ENCODE measurements around the gene LGALS3BP.

LGALS3BP gene

GRCh38 chr17:78981010-78981888, 1.5 kb upstream of the LGALS3BP start:
- no peak for DNase-seq

DNA sequence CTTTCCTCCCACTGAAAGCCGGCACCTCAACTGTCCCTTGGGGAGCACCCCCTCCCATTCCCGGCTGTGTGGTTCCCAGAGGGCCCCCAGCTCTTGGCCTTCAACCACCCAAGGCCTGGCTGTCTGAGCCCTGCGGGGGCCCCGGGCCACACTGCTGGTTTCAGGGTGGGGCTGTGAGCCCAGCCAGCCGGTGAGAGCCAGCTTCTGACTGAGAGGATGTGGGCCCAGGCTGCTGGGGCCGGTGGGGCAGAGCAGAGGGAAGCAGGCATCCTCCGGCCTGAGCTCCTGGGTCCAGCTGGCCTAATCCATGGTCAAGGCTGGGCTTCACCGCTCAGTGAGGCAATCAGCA, 875 bp upstream of the LGALS3BP start:
- no peak for DNase-seq

DNA sequence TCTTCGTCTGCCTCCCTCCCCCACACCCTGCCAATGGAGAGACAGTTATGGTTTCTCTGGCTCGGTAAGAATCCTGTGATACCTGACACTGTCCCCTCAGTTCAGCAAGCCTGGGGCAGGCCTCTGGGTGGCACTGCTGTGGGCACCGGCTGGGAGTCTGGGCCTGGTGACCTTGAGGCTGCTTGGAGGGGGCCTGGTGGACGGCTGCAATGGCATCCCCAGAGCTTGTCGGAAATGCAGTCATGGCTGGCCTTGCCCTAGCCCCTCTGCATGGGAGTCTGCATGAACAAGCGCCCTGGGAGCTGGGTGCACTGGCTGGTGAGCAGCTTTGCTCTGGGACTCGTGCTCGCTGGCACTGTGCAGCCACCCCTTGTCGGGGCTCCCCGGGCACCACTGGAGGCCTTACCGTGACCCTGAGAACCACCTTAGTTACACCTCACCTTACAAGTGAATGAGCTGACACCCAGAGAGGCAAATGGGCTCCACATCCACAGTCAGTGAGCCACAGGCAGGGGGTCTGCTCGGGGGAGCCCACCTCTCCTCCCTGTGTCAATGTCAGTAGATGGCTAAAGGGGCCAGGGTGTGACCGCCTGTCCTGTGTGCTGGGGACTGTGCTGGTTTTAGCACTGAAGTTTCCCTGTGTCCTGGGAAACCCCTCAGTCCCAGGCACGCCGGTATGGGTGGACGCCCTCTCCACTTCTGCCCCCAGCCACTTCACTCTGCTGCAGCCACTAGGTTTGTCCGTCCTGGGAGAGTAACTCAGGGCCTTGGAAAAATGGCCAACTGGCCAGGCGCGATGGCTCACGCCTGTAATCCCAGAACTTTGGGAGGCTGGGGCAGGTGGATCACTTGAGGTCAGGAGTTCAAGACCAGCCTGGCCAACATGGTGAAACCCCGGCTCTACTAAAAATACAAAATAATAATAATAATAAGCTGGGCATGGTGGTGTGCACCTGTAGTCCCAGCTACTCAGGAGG, 1.4 kb downstream of the LGALS3BP start:
- no peak for DNase-seq

DNA sequence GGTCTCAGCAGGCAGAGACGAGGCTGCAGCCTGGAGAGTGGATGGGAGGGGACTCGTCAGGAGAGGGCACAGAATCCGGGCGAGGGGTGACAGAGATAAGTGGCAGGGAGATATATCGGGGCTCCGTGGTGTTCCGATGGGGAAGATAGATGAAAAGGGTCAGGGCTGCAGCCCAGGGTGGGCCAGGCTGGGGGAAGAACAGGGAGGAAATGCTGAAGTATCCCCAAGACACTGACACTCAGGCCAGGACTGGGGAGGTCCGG, 2.1 kb downstream of the LGALS3BP start:
- no peak for DNase-seq

DNA sequence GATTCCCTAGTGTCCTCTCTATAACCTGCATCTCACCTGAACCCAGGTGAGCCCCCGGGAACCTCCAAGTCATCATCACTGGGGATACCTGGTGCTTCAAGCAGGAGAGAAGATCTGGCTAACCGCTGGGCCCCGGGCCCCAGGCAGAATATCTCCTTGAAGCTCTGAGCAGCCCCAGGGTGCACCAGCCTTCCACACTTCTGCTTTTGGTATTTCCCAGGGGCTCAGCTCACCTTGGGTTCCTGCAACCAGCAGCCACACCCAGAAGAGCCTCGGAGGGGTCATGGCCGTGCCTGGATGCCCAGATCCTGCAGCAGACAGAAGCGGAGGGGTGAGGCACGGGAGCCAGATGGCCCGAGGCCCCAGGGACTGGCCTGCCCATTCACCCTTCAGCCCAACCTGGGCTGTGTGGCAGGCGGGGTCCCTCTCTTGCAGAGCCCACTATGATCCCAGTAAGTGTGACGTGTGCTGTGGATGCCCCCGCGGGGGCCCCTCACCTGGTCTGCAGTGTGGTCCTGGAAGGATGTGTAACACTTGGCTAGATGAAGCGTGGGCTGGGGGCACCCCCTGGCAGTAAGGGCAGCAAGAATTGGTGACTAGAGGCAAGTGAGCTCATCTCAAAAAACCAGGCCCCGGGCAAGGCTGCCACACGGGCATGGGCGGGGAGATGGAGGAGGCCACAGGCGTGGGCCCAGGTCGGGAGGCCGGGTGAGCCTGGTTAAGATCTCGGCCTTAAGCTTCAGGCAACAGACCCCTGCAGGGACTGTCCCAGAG, 2.6 kb downstream of the LGALS3BP start:
- DNase-seq: no peak

- peak; percentile 20 for DNase-seq
Measured at GRCh38 chr17:78974635-78975591, 4.8 kb downstream of the LGALS3BP start.

DNA sequence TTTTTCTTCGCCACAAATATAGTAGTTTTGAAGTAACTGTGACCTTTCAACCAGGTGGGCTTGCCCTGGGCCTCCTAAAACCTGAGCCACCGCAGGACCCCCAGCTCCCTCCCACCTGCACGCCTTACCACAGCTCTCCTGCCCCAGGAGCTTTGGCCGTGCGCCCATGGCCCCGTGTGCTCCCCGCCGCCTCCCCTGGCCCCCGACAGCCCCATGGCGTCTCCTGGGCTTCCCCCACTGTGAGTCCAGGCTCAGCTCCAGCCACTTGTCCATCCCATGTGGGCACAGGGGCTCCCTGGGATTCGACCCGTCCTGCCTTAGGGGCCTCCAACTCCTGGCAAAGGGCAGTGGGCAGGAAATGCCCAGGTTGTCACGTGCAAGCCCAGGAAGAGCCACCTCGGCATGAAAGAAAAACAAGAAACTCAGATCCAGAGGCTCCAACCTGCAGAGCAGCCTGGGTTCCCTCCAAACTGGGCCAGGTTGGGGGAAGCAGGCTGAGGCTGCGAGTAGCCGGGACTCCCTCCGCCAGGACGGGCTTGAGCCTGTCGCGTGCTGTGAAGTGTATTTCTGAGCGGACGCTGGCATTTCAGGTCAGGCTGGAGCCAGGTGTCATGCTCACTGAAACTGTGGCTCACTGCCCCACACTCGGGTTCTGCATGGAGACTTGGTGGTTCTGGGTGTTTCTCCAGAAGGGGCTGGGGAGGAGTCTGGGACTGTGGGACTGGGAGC, 5.8 kb downstream of the LGALS3BP start:
- no peak for DNase-seq

DNA sequence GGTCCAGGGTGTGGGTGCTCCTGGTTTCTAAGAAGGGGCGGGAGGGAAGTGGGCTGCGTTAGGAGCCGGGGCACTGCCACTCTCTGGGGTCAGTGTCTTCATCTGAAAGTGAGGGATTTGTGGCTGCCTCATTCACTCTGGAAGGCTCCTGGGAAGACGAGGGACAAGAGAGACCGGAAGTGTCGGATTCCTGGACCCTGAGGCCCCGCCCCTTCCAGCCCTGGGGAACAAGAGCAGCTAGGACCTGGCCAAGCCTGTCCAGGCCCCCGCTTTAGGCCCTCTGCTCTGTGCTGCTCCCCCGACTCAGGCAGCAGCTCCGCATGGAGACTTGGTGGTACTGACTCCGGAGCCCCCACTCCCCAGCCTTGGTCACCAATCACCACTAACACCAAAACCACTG, 6.5 kb downstream of the LGALS3BP start:
- DNase-seq: no peak

DNA sequence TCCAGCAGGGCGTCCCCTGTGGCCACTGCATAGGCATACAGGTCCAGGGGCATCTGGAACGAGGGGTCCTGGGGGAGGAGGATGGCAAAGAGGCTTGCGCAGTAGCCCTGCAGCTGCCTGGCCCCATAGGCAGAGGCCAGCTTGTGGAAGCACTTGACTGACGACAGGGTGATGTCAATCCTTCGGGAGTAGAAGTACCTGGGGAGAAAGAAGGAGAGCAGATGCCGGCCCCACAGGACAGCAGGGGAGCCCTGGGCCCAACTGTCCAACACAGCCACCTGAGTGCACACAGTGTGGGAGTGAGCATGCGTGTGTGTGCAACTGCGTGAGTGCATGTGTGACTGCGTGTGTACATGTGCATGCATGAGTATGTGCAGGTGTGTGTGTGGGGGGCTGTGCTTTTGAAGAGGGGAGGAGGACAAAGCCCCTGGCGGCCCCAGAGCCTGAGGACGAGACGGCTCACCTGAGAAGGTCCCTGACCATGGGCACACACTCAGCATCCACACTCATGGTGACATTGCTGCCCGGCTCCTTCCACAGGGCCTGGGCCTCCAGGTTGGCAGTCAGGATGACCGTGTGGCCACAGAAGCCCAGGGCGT, 7.1 kb downstream of the LGALS3BP start:
- DNase-seq: no peak

- no peak for DNase-seq
Measured at GRCh38 chr17:78971756-78972506, 7.8 kb downstream of the LGALS3BP start.

DNA sequence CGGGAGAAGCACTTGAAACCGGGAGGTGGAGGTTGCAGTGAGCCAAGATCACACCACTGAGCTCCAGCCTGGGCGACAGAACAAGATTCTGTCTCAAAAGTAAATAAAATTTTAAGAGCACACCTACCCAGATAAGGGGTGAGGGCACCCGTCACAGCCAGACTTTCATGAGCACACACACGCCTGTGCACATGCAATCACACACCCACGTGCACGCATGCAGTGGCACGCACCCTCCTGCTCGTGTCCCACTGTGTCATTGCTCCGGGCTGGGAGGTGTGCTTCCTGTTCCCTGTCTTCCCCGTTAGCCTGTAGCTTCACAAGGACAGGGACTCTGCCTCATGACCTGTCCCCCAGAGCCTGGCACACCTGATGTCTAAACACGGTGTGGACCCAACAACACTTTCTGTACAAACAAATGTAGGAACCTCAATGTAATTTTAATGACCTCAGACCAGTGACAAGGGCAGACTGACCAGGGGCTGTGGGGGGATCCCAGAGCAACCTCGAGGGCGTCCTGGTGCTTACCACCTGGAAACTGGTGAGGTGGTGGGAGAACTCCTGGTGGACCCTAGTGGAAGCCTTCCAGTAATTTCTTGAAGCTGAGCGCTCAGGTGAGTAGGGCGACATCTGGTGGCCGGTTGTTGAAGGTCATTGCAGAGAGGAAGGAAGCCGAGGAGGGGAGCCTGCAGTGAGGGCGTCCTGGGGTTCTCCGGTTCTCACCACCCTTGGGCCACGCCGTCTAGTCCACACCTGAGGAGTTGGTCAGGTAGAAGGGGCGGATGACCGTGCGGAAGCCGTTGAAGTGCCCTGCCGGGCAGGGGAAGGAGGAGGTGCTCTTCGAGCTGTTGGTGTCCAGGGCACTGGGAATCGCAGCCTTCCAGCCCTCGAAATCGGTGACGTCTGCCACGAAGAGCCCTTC, 8.6 kb downstream of the LGALS3BP start:
- DNase-seq: peak; percentile 78

GRCh38 chr17:78969865-78970264, 9.9 kb downstream of the LGALS3BP start:
- peak; percentile 29 for DNase-seq

GRCh38 chr17:78967782-78968362, 11.9 kb downstream of the LGALS3BP start:
- DNase-seq: no peak

DNA sequence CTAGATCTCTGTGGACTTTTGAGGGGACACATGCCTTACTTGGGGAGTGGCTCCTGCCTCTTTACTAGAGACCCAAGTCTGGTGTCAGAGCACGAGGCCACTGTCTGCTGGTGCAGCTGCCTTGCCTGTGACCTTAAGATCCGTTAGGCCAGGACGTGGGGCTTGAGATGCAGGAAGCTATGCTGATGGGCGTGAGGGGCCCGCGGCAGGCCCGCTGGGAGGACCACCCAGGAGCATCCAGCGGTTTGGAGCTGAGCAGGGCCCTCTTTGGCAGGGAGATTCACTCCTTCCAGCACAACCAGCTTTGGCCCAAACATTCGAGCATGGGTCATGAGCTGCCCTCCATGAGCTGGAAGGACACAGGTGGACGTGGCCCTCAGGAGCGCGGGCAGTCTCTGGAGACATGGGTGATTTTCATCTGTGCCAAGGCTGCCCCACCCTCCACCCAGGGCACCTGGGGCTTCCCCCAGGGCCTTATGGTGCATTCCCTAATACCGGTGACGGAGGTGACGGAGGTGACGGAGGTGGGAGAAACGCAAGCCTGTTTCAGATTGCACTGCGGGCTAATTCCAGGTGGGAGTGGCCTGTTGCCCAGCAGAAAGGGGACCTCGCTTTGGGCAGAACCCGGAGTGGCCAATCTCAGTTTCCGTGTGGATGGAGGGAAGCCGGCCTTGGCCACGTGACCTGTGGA, 12.7 kb downstream of the LGALS3BP start:
- no peak for DNase-seq

DNA sequence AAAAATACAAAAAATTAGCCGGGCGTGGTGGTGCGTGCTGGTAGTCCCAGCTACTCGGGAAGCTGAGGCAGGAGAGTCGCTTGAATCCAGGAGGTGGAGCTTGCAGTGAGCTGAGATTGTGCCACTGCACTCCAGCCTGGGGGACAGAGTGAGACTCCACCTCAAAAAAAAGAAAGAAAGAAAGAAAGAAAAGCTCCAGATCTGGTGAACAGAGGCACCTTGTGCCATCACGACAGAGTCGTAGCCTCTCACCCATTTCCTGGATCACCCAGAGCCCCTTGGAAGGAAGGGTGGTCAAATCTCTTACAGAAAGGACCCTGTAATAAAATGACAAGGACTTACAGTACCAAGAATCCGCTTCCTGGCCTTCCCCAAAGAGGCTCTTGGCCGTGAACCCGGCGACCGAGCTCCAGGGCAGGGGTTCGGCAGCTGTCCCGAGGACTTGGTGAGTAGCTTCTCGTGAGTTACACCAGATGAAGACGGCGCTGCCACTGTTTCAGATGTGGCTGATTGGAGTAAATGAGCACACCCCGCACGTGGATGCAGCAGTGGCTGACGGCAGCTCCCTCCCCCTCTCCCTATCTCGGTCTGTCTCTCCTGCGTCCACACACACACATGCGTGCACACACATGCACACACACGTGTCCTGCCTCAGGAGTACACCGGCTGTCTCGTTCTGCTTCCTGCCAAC, 13.5 kb downstream of the LGALS3BP start:
- no peak for DNase-seq

GRCh38 chr17:78965491-78965924, 14.2 kb downstream of the LGALS3BP start:
- peak; percentile 86 for DNase-seq

DNA sequence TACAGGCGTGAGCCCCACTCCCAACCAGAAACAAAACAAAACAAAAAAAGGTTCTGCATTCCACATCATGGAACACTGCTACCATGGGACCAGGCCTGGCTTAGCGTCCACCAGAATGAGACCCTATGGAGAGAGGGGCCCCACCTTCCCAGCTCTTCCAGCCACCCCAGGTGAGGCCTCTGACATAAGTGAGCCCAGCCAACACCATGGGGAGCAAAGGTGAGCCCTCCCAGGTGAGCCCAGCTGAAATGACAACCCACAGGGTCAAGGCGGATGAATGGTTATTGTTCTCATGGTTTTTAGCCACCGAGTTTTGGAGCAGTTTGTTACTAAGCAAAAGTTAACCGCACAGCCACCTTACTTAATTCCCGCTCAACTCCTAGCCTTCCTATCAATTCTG, 16.3 kb downstream of the LGALS3BP start:
- DNase-seq: no peak
